Nasal cavity respiratory epithelium epithelial cell of viscerocranial mucosa (primary cell): Measurements from ENCODE around the gene ARL10. TPM values are rescaled to one million over a fixed set of nuclear protein-coding genes. Genes with fewer than 3 reads are reported as not detected.

Source experiments
- total RNA-seq: library from RNA; depleted of rRNA; stranded (reverse); fragments of >200 nt; gene quantifications from 2 replicates; pipeline ENCODE4 v1.2.3, GENCODE V29; 2014

The ARL10 gene, protein sequence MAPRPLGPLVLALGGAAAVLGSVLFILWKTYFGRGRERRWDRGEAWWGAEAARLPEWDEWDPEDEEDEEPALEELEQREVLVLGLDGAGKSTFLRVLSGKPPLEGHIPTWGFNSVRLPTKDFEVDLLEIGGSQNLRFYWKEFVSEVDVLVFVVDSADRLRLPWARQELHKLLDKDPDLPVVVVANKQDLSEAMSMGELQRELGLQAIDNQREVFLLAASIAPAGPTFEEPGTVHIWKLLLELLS
- 3.4 and 9.6 TPM in 2 replicates for total RNA-seq

DNA sequence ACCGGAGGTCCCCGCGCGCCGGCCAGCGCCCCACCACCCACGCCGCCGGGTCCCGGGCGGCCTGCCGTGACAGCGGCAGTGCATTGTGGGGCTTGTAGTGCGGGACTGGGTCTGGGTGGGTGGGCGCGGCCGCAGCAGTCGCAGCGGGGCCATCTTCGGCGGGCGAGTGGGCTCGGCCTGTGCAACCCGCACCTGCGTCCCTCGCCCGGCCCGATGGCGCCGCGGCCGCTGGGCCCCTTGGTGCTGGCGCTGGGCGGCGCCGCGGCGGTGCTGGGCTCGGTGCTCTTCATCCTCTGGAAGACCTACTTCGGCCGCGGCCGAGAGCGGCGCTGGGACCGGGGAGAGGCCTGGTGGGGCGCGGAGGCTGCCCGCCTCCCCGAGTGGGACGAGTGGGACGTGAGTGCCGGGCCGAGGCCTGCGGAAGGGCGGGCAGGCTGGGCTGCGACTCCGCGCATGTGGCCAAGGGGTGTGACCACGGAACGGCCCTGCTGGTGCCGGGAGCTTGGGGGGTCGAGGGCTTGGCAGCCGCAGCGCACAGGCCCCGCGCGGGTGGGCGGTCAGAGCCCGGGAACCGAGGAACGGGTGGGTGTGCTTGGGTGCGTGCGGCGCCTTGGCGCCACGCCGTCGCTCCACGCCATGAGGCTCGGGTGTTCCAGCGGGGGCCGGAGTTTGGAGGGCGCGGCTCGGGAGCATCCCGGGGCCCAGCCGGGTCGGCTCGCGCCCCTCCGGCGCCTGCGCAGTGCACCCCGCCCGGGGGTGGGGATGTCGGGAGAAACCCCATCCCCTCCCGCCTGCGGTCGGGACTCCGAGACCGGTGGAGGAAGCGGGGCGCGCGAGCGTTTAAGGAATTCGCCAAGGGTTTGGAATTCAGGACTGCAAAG is at the start of gene ARL10:
TSS of gene ARL10 (plus strand) at position 137 of the 881 bp plus-strand sequence. CDS start at position 214, 77 bp downstream.

GRCh38 chr5:176361437-176362232 is 3.7 kb upstream of the ARL10 start, which contains the start of gene KIAA1191:
Gene KIAA1191 (minus strand): TSS chr5:176361764. CDS start chr5:176359508, 2,256 bp downstream.

DNA sequence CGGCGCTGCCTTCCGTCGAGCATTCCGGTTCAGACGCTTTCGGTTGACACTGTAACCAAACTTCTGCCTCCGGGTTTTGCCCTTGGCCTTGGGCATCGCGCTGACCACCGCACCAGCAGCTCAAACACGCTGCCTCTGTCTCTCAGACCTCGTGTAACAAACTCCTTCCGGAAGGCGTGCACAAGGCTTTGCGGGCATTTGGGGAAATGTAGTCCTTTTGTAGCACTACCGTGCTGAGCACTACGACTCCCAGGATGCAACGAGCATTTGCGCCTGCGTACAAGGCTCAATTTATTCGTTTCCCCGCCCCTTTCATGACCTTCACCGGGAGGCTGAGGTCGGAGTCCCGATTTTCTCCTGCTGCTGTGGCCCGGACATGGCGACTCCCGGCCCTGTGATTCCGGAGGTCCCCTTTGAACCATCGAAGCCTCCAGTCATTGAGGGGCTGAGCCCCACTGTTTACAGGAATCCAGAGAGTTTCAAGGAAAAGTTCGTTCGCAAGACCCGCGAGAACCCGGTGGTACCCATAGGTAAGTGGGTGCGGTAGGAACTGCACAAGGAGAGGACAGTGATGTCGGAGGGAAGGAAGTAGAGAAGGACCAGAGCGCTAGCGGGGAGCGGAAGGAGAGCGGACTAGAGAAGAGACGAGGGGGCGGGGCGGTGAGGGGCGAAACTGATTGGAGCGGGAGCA is 23.3 kb downstream of the ARL10 start, which contains the start of the genes HIGD2A and NOP16:
TSS of gene HIGD2A (plus strand) at position 308 of the 691 bp plus-strand sequence. CDS start at position 377, 69 bp downstream.
TSS of gene NOP16 (minus strand) at position 155 of the 691 bp plus-strand sequence. CDS start at position 96, 59 bp downstream.

DNA sequence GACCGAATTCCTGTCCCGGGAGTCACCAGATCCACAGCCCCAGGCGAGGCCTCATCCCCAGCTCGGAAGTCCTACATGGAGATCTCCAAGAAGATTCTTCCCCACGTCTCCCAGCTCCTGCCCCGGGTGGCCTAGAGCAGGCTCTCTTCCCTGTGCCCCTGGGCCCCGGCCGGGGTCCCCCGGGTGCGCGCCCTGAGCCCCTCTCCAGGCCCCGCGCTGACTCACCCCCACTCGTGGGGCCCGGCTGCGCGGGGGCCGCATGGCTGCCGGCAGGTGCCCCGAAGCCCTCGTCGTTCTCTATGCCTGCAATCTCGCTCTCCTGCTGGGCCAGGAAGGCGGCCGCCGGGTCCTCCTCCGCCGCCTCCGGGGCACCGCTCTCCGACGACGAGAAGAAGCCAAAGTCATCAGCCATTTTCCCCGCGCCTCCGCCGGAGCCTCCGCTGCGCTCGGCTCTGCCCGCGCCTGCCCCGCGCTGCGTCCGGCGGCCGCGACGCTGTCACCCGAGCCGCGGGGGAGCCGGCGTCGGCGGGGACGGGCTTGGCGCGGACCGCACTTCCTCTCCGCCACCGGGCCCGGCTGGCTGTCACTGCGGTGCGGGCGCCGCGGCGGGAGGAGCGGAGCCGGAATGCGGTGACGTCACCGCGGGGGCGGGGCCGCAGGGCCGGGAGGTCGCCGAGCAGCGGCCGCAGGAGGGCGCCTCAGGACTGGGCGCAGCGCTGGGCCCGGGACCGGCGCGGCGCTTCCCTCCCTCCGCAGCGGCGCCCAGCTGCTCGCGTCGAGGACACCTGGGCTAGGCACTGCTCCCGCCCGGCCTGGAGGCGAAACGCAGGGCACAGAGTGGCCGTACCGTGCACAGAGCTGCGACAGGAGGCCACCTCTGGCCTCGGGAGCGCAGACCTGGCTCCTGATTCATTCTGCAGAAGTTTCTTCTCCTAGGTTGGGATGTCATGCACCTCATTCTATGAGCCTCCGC is 51.0 kb downstream of the ARL10 start, which contains the start of gene CLTB:
TSS of gene CLTB (minus strand) at position 588 of the 973 bp plus-strand sequence. CDS start at position 412, 176 bp downstream.

Other genes starting within 250 kb of the ARL10 start
- 1.0 and 7.3 TPM in 2 replicates for gene SIMC1, start 127.1 kb upstream of the ARL10 start, total RNA-seq
- 91.2 and 101 TPM in 2 replicates for gene KIAA1191, start 3.7 kb upstream of the ARL10 start, total RNA-seq
- gene NOP16, start 23.1 kb downstream of the ARL10 start, total RNA-seq, result 25.0 and 26.7 TPM in 2 replicates
- 26.3 and 32.5 TPM in 2 replicates for gene HIGD2A, start 23.3 kb downstream of the ARL10 start, total RNA-seq
- gene CLTB, start 51.1 kb downstream of the ARL10 start, total RNA-seq, result 184 and 252 TPM in 2 replicates
- 49.6 and 56.2 TPM in 2 replicates for gene FAF2, start 82.9 kb downstream of the ARL10 start, total RNA-seq
- gene RNF44, start 171.9 kb downstream of the ARL10 start, total RNA-seq, result 3.4 and 18.5 TPM in 2 replicates
- under 0.01 and 0.43 TPM in 2 replicates for gene CDHR2, start 183.9 kb downstream of the ARL10 start, total RNA-seq
- gene GPRIN1, start 244.7 kb downstream of the ARL10 start, total RNA-seq, result 3.1 and 5.1 TPM in 2 replicates